ENCODE data around the gene BMERB1.

GRCh38 chr16:15417197-15417596, 17.2 kb upstream of the BMERB1 start:
- TF ChIP-seq GATA2 (IDR thresholded peaks at IDR 0.05; ENCODE audit: low read depth, low read length): no peak
- TF ChIP-seq GATA3 (IDR thresholded peaks at IDR 0.05; ENCODE audit: low read depth, low read length): no peak

Data from SH-SY5Y (cell line).